HepG2 (cell line): ENCODE data around the gene AFAP1. TPM values are rescaled to one million over a fixed set of nuclear protein-coding genes. Genes with fewer than 3 reads are reported as not detected.

Source experiments
- ATAC-seq: fragments of 200-7000 bp; cut with Tn5 transposase; 3 replicates; pipeline ENCODE4 v1.9.1; 2020; ENCODE audit warnings: mild to moderate bottlenecking, moderate library complexity
- BruUV-seq: library from RNA; stranded (reverse); fragments of 400-500 nt; replicated peaks from 2 replicates; lab custom pipeline; 2021; lab: Mats Ljungman, UMichigan
- CTCF ChIA-PET: fragments of 300-600 bp; formaldehyde crosslinking; extraction: SDS; loops from one replicate; lab custom pipeline; 2021; ENCODE audit warnings: low total read pairs, inconsistent platforms, low intra/inter-chr PET ratio; lab: Yijun Ruan, JAX
- POLR2A ChIA-PET: fragments of 350-600 bp; sonication (Branson Sonifier 250); formaldehyde crosslinking; loops from one replicate; lab custom pipeline; 2020; ENCODE audit warnings: antibody characterized with exemption, inconsistent platforms; lab: Yijun Ruan, JAX
- DNase-seq: peaks from one replicate; pipeline ENCODE4 v3.0.0-alpha.2; 2015; ENCODE audit warnings: low spot score
- FAIRE-seq: peaks from 3 replicates; lab custom pipeline; 2011; peaks lifted over from hg19 to GRCh38; lab: Jason Lieb, UNC
- H2AFZ ChIP-seq: one replicate; pipeline ENCODE4 v1.6.1; 2011; ENCODE audit warnings: low read length, inconsistent platforms
- H3K27ac ChIP-seq: fragments of 300-600 bp; 3 replicates; pipeline ENCODE4 v1.8.0; 2011; ENCODE audit warnings: mixed run types, mild to moderate bottlenecking, mixed read lengths, low read length, inconsistent platforms; ENCODE audit not compliant: insufficient read depth; ENCODE audit errors: extremely low read length
- H3K27me3 ChIP-seq, 2 experiments: fragments of 200-600 bp in 1 of 2; 2 replicates in 1 of 2; 3 replicates in 1 of 2; pipeline versions ENCODE4 v1.6.0 to v1.8.0; 2011; ENCODE audit warnings: low read length in 2 of 2, mild to moderate bottlenecking in 2 of 2, moderate library complexity in 2 of 2, inconsistent platforms in 1 of 2; ENCODE audit not compliant: insufficient read depth in 2 of 2, control insufficient read depth in 1 of 2
- H3K36me3 ChIP-seq, 2 experiments: fragments of 200-600 bp in 1 of 2; replicated peaks in 1 of 2; 2 replicates in 1 of 2; 3 replicates in 1 of 2; pipeline versions ENCODE4 v1.5.1 to v1.8.0; 2011; ENCODE audit warnings: low read length in 2 of 2, inconsistent platforms in 1 of 2; ENCODE audit not compliant: insufficient read depth in 2 of 2, control insufficient read depth in 1 of 2
- H3K4me1 ChIP-seq: 2 replicates; pipeline ENCODE4 v1.5.1; 2012; ENCODE audit warnings: low read length, inconsistent platforms; ENCODE audit not compliant: insufficient read depth
- H3K4me2 ChIP-seq: 2 replicates; pipeline ENCODE4 v1.6.0; 2011; ENCODE audit warnings: low read depth, low read length, inconsistent platforms
- H3K4me3 ChIP-seq, 3 experiments: fragments of 200-600 bp in 1 of 3; sonication (generic), shearing (Covaris generic) in 1 of 3; replicated peaks in 1 of 3; 2 replicates each; pipeline ENCODE4 v1.5.1; 2011 to 2016; ENCODE audit warnings: low read length in 3 of 3, inconsistent platforms in 2 of 3, low read depth in 2 of 3, mild to moderate bottlenecking in 2 of 3, control low read depth in 1 of 3, mixed read lengths in 1 of 3; ENCODE audit not compliant: insufficient read depth in 1 of 3
- H3K79me2 ChIP-seq: one replicate; pipeline ENCODE4 v1.6.1; 2011; ENCODE audit warnings: low read length, inconsistent platforms; ENCODE audit not compliant: insufficient read depth
- H3K9ac ChIP-seq: 2 replicates; pipeline ENCODE4 v1.6.0; 2011; ENCODE audit warnings: mild to moderate bottlenecking, low read depth, low read length, inconsistent platforms; ENCODE audit not compliant: insufficient read depth
- H3K9me3 ChIP-seq: 2 replicates; pipeline ENCODE4 v1.5.1; 2012; ENCODE audit warnings: mild to moderate bottlenecking, low read length
- H4K20me1 ChIP-seq: 2 replicates; pipeline ENCODE4 v1.6.0; 2011; ENCODE audit warnings: inconsistent platforms, mild to moderate bottlenecking, low read length, moderate library complexity; ENCODE audit not compliant: insufficient read depth
- ATAD3A ChIP-seq: sonication (generic); formaldehyde crosslinking; IDR thresholded peaks from 2 replicates; pipeline ENCODE4 v1.4.0; 2020; ENCODE audit warnings: missing genetic modification reagents
- NPAS2 ChIP-seq: sonication (generic); formaldehyde crosslinking; IDR thresholded peaks from 2 replicates; pipeline ENCODE4 v1.8.0; 2022; ENCODE audit warnings: mild to moderate bottlenecking, missing genetic modification reagents, borderline replicate concordance
- SOX5 ChIP-seq: IDR thresholded peaks from 2 replicates; pipeline ENCODE4 v1.6.1; 2016; ENCODE audit warnings: borderline replicate concordance
- ZFAT ChIP-seq: sonication (generic); formaldehyde crosslinking; conservative IDR thresholded peaks from 2 replicates; pipeline ENCODE4 v1.8.1; 2023; ENCODE audit warnings: missing genetic modification reagents, inconsistent platforms
- WGBS: methylation state at CpG from one replicate; pipeline ENCODE4 v1.1.6; 2017; ENCODE audit warnings: low lambda C conversion rate; 5-methylcytosine and 5-hydroxymethylcytosine counted together
- in situ Hi-C: cut with HindIII; loops from 2 replicates; pipeline ENCODE4 v1.10.0; 2017; ENCODE audit warnings: low pct_unique_long_range_greater_than_20kb; ENCODE audit not compliant: extremely low pct_ligation_motif_present
- intact Hi-C: fragments of 100-400 bp; cut with micrococcal nuclease; formaldehyde crosslinking; loops from one replicate; pipeline ENCODE4 v1.10.0; 2022; ENCODE audit not compliant: unreplicated experiment
- polyA plus RNA-seq, 8 experiments: library from polyadenylated mRNA; depleted of rRNA in 3 of 8; stranded (reverse) in 7 of 8; unstranded in 1 of 8; fragments of >200 nt; fragmentation: Illumina TruSeq in 4 of 8; extraction: Trizol in 4 of 8; gene quantifications; 2 replicates each; pipeline versions ENCODE4 v1.2.1 to v1.2.3, GENCODE V29; 2011 to 2016; ENCODE audit warnings: low read depth in 4 of 8, missing spikeins in 1 of 8, mixed read lengths in 1 of 8; ENCODE audit not compliant: insufficient read depth in 1 of 8
- total RNA-seq, 5 experiments: library from RNA; depleted of rRNA; stranded (reverse); fragments of >200 nt; fragmentation: Illumina TruSeq; extraction: Trizol; gene quantifications; 2 replicates each; pipeline ENCODE4 v1.2.3, GENCODE V29; 2016; ENCODE audit warnings: low read depth in 1 of 5

Gene AFAP1
- total and polyA plus RNA-seq, 2 of the 13 experiments (the other 11 are each of a cell fraction or from before 2014, with no cell fraction given): 2.5 TPM

GRCh38 chr4:7801001-7801400, 138.7 kb downstream of the AFAP1 start:
- WGBS: 98% methylated on average over 10 of the region's 10 CpGs
- no peaks in the 10 kb centered on the region for H3K9me3 ChIP-seq
- intact Hi-C loops: no loop called here
- H3K27me3 ChIP-seq: no peaks in the 10 kb centered on the region
- no peak for DNase-seq
- no TSS peak for BruUV-seq
- H3K9ac ChIP-seq: no peak overlapping the region
- no peak for FAIRE-seq
- no peak overlapping the region for H3K4me2 ChIP-seq
- POLR2A ChIA-PET: no interaction called here
- CTCF ChIA-PET: no interaction called here
- in situ Hi-C loops: loop anchor here (5.0 kb wide), 3 partner anchors 34 to 186 kb away; no protein-coding TSS in a partner anchor
- no peak overlapping the region for H2AFZ ChIP-seq
- H3K36me3 ChIP-seq: peaks cover 5 to 35% of the 10 kb centered on the region in 2 experiments; a peak in 3 of 5 replicates
- no peaks in the 10 kb centered on the region for H3K79me2 ChIP-seq
- H3K4me1 ChIP-seq: peaks cover 24% of the 10 kb centered on the region
- H3K4me3 ChIP-seq: no peak overlapping the region
- TF ChIP-seq SOX5 (CRISPR knock-in tag) (no peak), ZFAT (no peak), NPAS2 (CRISPR knock-in tag) (no peak)
- TF ChIP-seq, all 625 proteins: peak for 0
- no peak for ATAC-seq
- Histone ChIP-seq H3K27ac (no peak overlapping the region), H4K20me1 (no peaks in the 10 kb centered on the region)

- H3K4me3 ChIP-seq: no peak overlapping the region
- H3K9me3 ChIP-seq: no peaks in the 10 kb centered on the region
- BruUV-seq: no TSS peak
- no peaks in the 10 kb centered on the region for H3K27me3 ChIP-seq
- no peak overlapping the region for H3K4me2 ChIP-seq
- H3K36me3 ChIP-seq: peaks cover 5 to 35% of the 10 kb centered on the region in 2 experiments; a peak in 3 of 5 replicates
- H3K9ac ChIP-seq: no peak overlapping the region
- no peak overlapping the region for H2AFZ ChIP-seq
- no peak for FAIRE-seq
- H3K79me2 ChIP-seq: no peaks in the 10 kb centered on the region
- no peak for DNase-seq
- H3K27ac ChIP-seq: no peak overlapping the region
- peaks cover 18% of the 10 kb centered on the region for H3K4me1 ChIP-seq
- WGBS: 97% methylated on average over 22 of the region's 22 CpGs
- in situ Hi-C loops: loop anchor here (5.0 kb wide), 3 partner anchors 33 to 187 kb away; no protein-coding TSS in a partner anchor
- ChIA-PET CTCF (no interaction called here), POLR2A (no interaction called here)
- no peak for TF ChIP-seq ATAD3A
- no peak for ATAC-seq
- H4K20me1 ChIP-seq: no peaks in the 10 kb centered on the region
- intact Hi-C loops: no loop called here
Measured at GRCh38 chr4:7800410-7800809, 139.3 kb downstream of the AFAP1 start.
